GM12878 (cell line): ENCODE measurements around the gene CHAF1A.

ENCODE experiments used
- POLR2A ChIP-seq: IDR thresholded peaks from 2 replicates; pipeline ENCODE4 v1.6.1; 2011; ENCODE audit warnings: low read depth, mild to moderate bottlenecking, low read length
- YBX1 ChIP-seq: fragments of 450-650 bp; IDR thresholded peaks from 2 replicates; pipeline ENCODE4 v1.6.1; 2016; ENCODE audit warnings: antibody characterized with exemption

DNA sequence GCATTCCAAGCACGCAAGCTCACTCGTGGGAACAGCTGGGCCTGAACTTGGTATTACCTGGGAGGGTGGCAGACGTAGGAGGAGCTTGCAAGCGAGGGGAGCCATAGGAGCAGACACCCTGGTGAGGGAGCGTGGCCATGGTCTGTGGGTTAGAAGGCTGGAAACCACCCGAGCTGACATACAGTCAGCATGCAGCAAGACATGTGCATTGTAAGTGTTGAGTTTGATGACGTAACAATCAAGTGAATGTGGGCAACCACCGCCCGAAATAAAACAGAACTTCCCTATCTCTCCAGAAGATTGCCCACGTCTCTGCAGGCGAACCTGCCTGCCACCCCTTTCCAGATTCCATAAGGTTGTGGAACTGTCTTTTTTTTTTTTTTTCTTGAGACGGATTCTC is 28.3 kb downstream of the CHAF1A start:
- TF ChIP-seq POLR2A: peak; percentile 15; the same call in 1 of the 2 replicates
- no peak for TF ChIP-seq YBX1
